GM23338 (cell line): ENCODE results near the gene AR.

Experiments
- CTCF ChIP-seq, 2 experiments: fragments of 200-600 bp in 1 of 2; sonication (generic) in 1 of 2; conservative IDR thresholded peaks; 2 replicates each; pipeline versions ENCODE4 v1.5.1 to v1.6.1; 2016 to 2017; ENCODE audit warnings: antibody characterized with exemption in 2 of 2, low read depth in 2 of 2, mild to moderate bottlenecking in 2 of 2, moderate library complexity in 1 of 2
- POLR2AphosphoS5 ChIP-seq: IDR thresholded peaks from 2 replicates; pipeline ENCODE4 v1.6.1; 2016; ENCODE audit warnings: antibody characterized with exemption, low read depth

GRCh38 chrX:67731061-67731460, 187.2 kb downstream of the AR start:
- TF ChIP-seq CTCF (conservative IDR thresholded peaks at IDR 0.05; ENCODE audit: low read depth in 2 of 2) (no peak), POLR2AphosphoS5 (no peak)
